K562 (cell line): ENCODE data around the gene TBC1D12. TPM values are rescaled to one million over a fixed set of nuclear protein-coding genes. Genes with fewer than 3 reads are reported as not detected.

Source experiments
- ARNT ChIP-seq, 2 experiments: fragments of 450-650 bp; IDR thresholded peaks; 2 replicates each; pipeline ENCODE4 v1.6.1; 2016; ENCODE audit warnings: mild to moderate bottlenecking in 1 of 2
- BRCA1 ChIP-seq, 2 experiments: fragments of 450-650 bp in 1 of 2; sonication (generic) in 1 of 2; formaldehyde crosslinking in 1 of 2; IDR thresholded peaks; 2 replicates each; pipeline versions ENCODE4 v1.5.0 to v1.6.1; 2017 to 2020; ENCODE audit warnings: mild to moderate bottlenecking in 1 of 2, missing genetic modification reagents in 1 of 2
- CBX3 ChIP-seq, 2 experiments: IDR thresholded peaks; 1 replicate in 1 of 2; 2 replicates in 1 of 2; pipeline ENCODE4 v1.6.1; 2012; ENCODE audit warnings: inconsistent platforms in 2 of 2, low read length in 2 of 2, borderline replicate concordance in 1 of 2, control low read depth in 1 of 2
- CC2D1A ChIP-seq: fragments of 450-650 bp; IDR thresholded peaks from 2 replicates; pipeline ENCODE4 v1.6.1; 2017; ENCODE audit warnings: mild to moderate bottlenecking
- HDAC1 ChIP-seq, 2 experiments: fragments of 450-650 bp; IDR thresholded peaks; 2 replicates each; pipeline ENCODE4 v1.6.1; 2016 to 2017; ENCODE audit warnings: inconsistent platforms in 1 of 2, mild to moderate bottlenecking in 1 of 2, moderate library complexity in 1 of 2
- HMGN3 ChIP-seq: IDR thresholded peaks from 2 replicates; pipeline ENCODE4 v1.6.1; 2011; ENCODE audit warnings: borderline replicate concordance, low read depth, mild to moderate bottlenecking, mixed read lengths, low read length; ENCODE audit not compliant: insufficient read length; ENCODE audit errors: extremely low read depth
- MEIS2 ChIP-seq: fragments of 450-650 bp; IDR thresholded peaks from 2 replicates; pipeline ENCODE4 v1.6.1; 2014; ENCODE audit warnings: mild to moderate bottlenecking; ENCODE audit not compliant: partially characterized antibody
- NFIC ChIP-seq: fragments of 450-650 bp; IDR thresholded peaks from 2 replicates; pipeline ENCODE4 v1.6.1; 2017; ENCODE audit warnings: mild to moderate bottlenecking, inconsistent platforms
- NRF1 ChIP-seq, 2 experiments: fragments of 450-650 bp; IDR thresholded peaks in 1 of 2; conservative IDR thresholded peaks in 1 of 2; 2 replicates each; pipeline ENCODE4 v1.6.1; 2014; ENCODE audit warnings: mild to moderate bottlenecking in 2 of 2
- PHF8 ChIP-seq: fragments of 200-600 bp; sonication (generic); IDR thresholded peaks from 2 replicates; pipeline ENCODE4 v1.6.1; 2012; ENCODE audit warnings: mixed run types, mild to moderate bottlenecking, inconsistent platforms, low read length, moderate library complexity, borderline replicate concordance
- PML ChIP-seq: IDR thresholded peaks from 2 replicates; pipeline ENCODE4 v1.6.1; 2012; ENCODE audit warnings: low read length, inconsistent platforms
- POLR2B ChIP-seq: fragments of 450-650 bp; IDR thresholded peaks from 2 replicates; pipeline ENCODE4 v1.6.1; 2018; ENCODE audit warnings: low read depth; ENCODE audit not compliant: partially characterized antibody
- PRMT5 ChIP-seq: sonication (generic); formaldehyde crosslinking; IDR thresholded peaks from 2 replicates; pipeline ENCODE4 v1.5.0; 2020; ENCODE audit warnings: missing genetic modification reagents
- ZNF212 ChIP-seq: fragments of 450-650 bp; formaldehyde crosslinking; IDR thresholded peaks from 2 replicates; pipeline ENCODE4 v1.4.0; 2020; ENCODE audit warnings: mild to moderate bottlenecking
- polyA plus RNA-seq, 8 experiments: library from polyadenylated mRNA; depleted of rRNA in 4 of 8; stranded (reverse) in 5 of 8; unstranded in 3 of 8; fragments of >200 nt; fragmentation: Nextera tagmentation in 2 of 8; fragmentation: Illumina TruSeq in 1 of 8; extraction: Ambion mirVana in 2 of 8; extraction: Trizol in 1 of 8; gene quantifications; 2 replicates each; pipeline versions ENCODE4 v1.2.1 to v1.2.3, GENCODE V29; 2011 to 2014; ENCODE audit warnings: inconsistent platforms in 1 of 8, missing spikeins in 1 of 8
- total RNA-seq, 7 experiments: library from RNA; depleted of rRNA in 6 of 7; stranded (reverse); fragments of >200 nt in 6 of 7; fragmentation: Illumina TruSeq in 2 of 7; extraction: Trizol in 2 of 7; gene quantifications; 2 replicates each; pipeline versions ENCODE4 v1.2.1 to v1.2.3, GENCODE V29; 2011 to 2021; ENCODE audit warnings: low replicate concordance in 1 of 7
- TF ChIP-seq, protein P1 (sequence below): fragments of 200-800 bp; sonication (Bioruptor generic); IDR thresholded peaks from 2 replicates; pipeline ENCODE4 v1.6.1; 2017; ENCODE audit warnings: missing genetic modification characterization, missing compliant biosample characterization
- TF ChIP-seq, protein P2 (sequence below): fragments of 450-650 bp; IDR thresholded peaks from 2 replicates; pipeline ENCODE4 v1.6.1; 2016; ENCODE audit warnings: mild to moderate bottlenecking
- TF ChIP-seq, protein P3 (sequence below): fragments of 450-650 bp; IDR thresholded peaks from 2 replicates; pipeline ENCODE4 v1.6.1; 2017; ENCODE audit warnings: antibody characterized with exemption, mild to moderate bottlenecking
- TF ChIP-seq, protein P4 (sequence below): sonication (generic); formaldehyde crosslinking; IDR thresholded peaks from 2 replicates; pipeline ENCODE4 v1.8.1; 2023; ENCODE audit warnings: mild to moderate bottlenecking, missing genetic modification reagents

TBC1D12 gene
- total and polyA plus RNA-seq, 9 of the 15 experiments (the other 6 are each of a cell fraction or from before 2014, with no cell fraction given): 2.1 to 6.7 (median 3.9) TPM

DNA sequence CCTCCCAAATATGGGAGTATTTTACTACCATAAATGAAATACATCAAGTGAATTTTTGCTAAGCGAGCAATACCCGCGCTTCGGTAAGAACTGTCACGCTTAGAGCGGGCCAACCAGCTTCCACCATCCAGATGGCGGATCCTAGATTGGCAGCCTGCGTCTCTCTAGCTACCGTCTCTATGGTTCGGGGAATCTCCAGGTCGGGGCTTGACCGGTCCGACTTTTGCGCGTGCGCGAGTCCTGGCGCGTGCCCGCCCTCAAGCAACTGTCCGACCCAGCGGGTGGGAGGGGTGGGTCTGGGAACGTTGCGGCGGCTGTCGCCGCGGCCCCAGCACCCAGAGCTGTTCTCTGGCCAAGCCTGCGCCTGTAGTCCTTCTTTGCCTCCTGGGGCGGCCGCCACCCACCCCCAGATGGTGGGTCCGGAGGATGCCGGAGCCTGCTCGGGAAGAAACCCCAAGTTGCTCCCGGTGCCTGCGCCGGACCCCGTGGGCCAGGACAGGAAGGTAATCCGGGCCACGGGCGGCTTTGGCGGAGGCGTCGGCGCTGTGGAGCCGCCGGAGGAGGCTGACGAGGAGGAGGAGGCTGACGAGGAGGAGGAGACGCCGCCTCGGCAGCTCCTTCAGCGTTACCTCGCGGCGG is at the start of gene TBC1D12 (continued):
- 0 out of 4 replicates have a peak, but pooled peaks of 1 of the 2 experiments have one; percentile 7 for TF ChIP-seq ARNT (IDR thresholded peaks at IDR 0.05)
- peak; percentile 14 for TF ChIP-seq HMGN3
- TF ChIP-seq CC2D1A: peak; percentile 86
- 0 out of 2 replicates have a peak, but pooled peaks have one; percentile 31 for TF ChIP-seq PML
- peak; percentile 75 for TF ChIP-seq MEIS2
- peak in 1 of 2 experiments; percentile 42; a peak in 1 of 4 replicates for TF ChIP-seq HDAC1 (IDR thresholded peaks at IDR 0.05)
- TF ChIP-seq PRMT5 (CRISPR knock-in tag): no peak
- TF ChIP-seq, protein P1, sequence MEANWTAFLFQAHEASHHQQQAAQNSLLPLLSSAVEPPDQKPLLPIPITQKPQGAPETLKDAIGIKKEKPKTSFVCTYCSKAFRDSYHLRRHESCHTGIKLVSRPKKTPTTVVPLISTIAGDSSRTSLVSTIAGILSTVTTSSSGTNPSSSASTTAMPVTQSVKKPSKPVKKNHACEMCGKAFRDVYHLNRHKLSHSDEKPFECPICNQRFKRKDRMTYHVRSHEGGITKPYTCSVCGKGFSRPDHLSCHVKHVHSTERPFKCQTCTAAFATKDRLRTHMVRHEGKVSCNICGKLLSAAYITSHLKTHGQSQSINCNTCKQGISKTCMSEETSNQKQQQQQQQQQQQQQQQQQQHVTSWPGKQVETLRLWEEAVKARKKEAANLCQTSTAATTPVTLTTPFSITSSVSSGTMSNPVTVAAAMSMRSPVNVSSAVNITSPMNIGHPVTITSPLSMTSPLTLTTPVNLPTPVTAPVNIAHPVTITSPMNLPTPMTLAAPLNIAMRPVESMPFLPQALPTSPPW (CRISPR knock-in tag): peak; percentile 69
- peak in 1 of 2 experiments; percentile 46; a peak in 1 of 3 replicates for TF ChIP-seq CBX3 (IDR thresholded peaks at IDR 0.05; ENCODE audit: borderline replicate concordance in 1 of 2, low read length in 2 of 2)
- no peak for TF ChIP-seq BRCA1 (IDR thresholded peaks at IDR 0.05)
- TF ChIP-seq BRCA1 (CRISPR knock-in tag; IDR thresholded peaks at IDR 0.05): no peak
- TF ChIP-seq POLR2B: peak; percentile 45
- TF ChIP-seq, protein P2, sequence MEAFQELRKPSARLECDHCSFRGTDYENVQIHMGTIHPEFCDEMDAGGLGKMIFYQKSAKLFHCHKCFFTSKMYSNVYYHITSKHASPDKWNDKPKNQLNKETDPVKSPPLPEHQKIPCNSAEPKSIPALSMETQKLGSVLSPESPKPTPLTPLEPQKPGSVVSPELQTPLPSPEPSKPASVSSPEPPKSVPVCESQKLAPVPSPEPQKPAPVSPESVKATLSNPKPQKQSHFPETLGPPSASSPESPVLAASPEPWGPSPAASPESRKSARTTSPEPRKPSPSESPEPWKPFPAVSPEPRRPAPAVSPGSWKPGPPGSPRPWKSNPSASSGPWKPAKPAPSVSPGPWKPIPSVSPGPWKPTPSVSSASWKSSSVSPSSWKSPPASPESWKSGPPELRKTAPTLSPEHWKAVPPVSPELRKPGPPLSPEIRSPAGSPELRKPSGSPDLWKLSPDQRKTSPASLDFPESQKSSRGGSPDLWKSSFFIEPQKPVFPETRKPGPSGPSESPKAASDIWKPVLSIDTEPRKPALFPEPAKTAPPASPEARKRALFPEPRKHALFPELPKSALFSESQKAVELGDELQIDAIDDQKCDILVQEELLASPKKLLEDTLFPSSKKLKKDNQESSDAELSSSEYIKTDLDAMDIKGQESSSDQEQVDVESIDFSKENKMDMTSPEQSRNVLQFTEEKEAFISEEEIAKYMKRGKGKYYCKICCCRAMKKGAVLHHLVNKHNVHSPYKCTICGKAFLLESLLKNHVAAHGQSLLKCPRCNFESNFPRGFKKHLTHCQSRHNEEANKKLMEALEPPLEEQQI: peak; percentile 91; the same call in 1 of the 2 replicates
- peak; percentile 23; the same call in 1 of the 2 replicates for TF ChIP-seq NFIC
- TF ChIP-seq, protein P3, sequence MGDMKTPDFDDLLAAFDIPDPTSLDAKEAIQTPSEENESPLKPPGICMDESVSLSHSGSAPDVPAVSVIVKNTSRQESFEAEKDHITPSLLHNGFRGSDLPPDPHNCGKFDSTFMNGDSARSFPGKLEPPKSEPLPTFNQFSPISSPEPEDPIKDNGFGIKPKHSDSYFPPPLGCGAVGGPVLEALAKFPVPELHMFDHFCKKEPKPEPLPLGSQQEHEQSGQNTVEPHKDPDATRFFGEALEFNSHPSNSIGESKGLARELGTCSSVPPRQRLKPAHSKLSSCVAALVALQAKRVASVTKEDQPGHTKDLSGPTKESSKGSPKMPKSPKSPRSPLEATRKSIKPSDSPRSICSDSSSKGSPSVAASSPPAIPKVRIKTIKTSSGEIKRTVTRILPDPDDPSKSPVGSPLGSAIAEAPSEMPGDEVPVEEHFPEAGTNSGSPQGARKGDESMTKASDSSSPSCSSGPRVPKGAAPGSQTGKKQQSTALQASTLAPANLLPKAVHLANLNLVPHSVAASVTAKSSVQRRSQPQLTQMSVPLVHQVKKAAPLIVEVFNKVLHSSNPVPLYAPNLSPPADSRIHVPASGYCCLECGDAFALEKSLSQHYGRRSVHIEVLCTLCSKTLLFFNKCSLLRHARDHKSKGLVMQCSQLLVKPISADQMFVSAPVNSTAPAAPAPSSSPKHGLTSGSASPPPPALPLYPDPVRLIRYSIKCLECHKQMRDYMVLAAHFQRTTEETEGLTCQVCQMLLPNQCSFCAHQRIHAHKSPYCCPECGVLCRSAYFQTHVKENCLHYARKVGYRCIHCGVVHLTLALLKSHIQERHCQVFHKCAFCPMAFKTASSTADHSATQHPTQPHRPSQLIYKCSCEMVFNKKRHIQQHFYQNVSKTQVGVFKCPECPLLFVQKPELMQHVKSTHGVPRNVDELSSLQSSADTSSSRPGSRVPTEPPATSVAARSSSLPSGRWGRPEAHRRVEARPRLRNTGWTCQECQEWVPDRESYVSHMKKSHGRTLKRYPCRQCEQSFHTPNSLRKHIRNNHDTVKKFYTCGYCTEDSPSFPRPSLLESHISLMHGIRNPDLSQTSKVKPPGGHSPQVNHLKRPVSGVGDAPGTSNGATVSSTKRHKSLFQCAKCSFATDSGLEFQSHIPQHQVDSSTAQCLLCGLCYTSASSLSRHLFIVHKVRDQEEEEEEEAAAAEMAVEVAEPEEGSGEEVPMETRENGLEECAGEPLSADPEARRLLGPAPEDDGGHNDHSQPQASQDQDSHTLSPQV: no peak
- TF ChIP-seq PHF8: peak; percentile 74; the same call in 1 of the 2 replicates
- peak; percentile 86 to 89 for TF ChIP-seq NRF1 (conservative IDR thresholded peaks at IDR 0.05 in 1 of 2, IDR thresholded peaks at IDR 0.05 in 1 of 2)
- no peak for TF ChIP-seq ZNF212 (CRISPR knock-in tag)
- TF ChIP-seq, protein P4, sequence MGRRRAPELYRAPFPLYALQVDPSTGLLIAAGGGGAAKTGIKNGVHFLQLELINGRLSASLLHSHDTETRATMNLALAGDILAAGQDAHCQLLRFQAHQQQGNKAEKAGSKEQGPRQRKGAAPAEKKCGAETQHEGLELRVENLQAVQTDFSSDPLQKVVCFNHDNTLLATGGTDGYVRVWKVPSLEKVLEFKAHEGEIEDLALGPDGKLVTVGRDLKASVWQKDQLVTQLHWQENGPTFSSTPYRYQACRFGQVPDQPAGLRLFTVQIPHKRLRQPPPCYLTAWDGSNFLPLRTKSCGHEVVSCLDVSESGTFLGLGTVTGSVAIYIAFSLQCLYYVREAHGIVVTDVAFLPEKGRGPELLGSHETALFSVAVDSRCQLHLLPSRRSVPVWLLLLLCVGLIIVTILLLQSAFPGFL: no peak
